Measurements from ENCODE around the gene RDH5.

RDH5 gene

DNA sequence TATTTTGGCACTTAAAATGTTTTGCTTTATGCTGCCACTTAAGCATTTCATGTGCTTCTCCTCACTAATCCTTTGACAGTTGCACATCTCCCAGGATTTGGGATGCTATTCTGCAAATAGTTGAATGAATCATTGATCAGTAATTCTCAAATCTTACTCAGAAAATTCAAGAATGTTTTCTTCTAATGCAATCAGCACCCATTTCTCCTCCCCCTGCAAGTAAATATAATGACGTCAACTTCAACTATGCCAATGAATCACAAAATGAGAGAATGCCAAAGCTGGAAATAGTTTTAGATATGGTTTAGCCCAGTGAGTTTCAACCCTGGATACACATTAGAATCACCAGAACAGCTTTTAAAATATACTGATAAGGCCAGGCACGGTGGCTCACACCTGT, 6.5 kb upstream of the RDH5 start:
- DNase-seq, result no peak

DNA sequence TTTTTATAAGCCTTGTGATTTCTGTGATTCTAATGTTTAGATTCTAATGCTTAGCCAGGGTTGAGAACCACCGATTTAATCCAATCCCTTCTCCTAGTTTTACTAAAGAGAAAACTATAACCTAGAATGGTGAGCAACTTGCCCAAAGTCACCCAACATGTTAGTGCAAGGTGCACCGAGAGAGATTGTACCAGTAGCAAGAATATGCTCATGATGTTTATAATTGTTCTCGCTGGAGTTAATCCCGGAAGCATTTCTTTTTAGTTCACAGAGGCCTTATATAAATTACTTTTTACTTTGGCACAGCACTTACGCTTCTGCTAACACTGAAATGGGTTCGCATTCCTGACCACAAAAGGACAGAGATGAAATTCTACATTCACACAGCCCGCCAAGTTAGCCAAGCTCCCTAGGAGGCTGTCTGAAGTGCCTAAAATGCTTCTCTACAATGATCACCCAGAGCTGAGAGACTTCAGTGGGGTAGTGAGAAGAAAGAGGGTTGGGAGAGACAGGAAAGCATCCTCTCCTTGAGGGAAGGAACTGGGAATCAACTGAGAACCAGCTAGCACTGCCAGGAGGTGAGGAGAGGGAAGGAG, 4.9 kb upstream of the RDH5 start:
- DNase-seq, result no peak

DNA sequence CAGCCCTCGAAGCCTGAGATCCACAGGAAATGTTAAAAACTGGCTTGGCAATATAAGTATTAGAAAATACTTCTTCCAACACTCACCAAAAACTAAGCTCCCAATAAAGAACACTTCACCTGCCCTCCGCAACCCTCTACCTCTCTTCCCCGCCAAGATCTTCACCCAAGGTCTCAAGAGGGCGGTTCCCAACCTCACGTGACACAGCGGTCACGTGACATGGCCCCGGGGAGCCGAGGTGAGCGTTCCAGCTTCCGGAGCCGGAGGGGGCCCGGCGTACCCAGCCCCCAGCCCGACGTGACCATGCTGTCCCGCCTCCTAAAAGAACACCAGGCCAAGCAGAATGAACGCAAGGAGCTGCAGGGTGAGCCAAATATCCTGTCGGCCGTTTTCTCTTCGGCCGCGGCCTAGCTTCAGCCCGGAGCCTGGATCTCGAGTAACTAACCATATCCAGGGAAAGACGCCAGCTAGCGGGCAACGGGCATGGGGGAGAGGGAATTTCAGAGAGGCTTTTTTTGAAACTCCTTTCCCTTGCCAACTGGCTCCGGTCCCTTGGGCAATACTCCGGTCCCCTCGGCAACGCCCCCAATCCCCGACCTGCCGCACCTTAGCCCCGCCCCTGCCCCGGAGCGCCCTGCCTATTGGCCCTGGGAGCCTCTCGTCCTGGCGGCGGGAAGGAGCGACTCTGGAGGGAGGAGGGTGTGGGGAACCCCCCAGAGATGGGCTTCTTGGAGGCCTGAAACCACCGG, 4.2 kb upstream of the RDH5 start, which contains the start of gene BLOC1S1:
Gene BLOC1S1, plus strand, starts transcription at position 214 of the 749 bp plus-strand sequence. Its CDS starts 6 bp downstream, at position 220.
- peak; percentile 83 for DNase-seq

DNA sequence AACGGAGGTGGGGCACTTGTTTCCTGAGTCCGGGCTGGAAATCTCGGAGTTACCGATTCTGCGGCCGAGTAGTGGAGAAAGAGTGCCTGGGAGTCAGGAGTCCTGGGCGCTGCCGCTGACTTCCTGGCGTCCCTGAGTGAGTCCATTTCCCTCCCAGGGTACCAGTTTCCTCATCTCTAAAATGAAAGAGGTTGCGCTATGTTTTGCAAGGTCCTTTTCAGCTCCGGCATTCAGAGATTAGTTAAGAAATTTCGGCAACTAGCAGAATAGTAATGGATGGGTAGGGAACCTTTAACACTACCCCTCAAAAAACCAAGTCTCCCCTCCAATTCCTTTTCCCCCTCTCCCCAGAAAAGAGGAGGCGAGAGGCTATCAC, 3.6 kb upstream of the RDH5 start:
- DNase-seq, result no peak

DNA sequence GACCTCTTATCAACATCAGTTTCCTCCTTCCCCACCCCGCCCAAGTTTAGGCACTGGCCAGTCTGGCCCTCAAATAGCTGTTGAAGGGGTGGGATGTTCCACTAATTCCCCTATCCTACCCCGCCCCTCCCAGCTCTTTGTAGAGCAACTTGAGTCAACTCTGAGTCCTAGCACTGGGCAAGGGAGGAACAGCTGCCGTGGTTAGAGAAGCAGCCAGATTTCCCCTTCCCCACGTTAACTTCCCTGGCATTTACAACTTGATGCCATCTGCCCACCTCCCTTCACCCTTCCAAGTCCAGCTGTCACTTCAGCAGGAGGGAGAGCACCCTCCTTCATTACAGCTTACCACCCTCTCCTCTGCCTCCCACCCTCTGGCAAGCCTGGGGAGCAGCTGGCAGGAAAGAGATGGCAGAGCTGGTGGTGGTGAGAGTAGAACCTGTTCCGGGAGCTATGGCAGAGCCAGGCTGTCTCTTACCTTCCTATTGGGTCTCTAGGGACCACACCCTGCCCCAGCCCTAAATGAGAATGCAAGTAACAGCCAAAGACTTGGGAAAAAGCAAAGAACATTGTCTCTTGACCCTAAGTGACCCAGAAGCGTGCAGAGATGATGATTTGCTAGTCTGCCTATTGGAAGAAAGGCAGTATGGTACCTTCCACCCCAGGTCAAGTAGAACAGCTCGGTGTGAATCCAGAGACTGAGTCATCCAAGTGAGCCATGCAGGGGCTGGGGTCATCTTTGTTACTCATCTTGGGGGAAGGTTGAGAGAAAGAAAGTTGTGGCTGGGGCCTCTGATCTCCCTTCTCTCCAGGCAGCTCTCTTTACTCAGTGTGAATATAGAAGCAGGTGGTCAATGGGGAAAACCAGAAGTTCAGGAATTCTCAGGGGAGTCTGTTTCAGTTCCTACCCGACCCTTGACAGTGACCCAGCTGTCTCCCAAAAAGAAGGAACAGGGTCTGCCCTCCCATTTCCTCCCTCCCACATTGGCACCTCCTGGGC, 2.9 kb upstream of the RDH5 start:
- DNase-seq, result no peak

DNA sequence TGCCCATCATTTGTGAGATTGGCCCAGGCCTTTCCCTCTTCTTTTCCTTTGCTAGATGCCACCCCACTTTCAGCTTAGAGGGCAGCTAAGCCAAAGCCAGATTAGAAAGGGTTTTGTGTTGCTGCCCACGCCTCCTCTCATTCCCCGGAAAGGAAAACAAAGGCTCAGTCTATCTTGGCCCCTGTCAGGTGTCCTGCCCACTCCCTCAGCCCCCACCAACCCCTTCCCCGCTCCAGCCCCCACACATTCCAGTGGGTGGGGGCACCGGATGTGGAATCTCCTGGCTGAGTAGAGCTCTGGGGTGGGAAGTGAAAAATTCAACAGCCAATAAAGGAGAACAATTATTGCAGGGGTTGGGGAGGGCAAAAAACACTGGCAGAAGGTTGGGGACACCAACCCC, 2.2 kb upstream of the RDH5 start:
- DNase-seq, result no peak

DNA sequence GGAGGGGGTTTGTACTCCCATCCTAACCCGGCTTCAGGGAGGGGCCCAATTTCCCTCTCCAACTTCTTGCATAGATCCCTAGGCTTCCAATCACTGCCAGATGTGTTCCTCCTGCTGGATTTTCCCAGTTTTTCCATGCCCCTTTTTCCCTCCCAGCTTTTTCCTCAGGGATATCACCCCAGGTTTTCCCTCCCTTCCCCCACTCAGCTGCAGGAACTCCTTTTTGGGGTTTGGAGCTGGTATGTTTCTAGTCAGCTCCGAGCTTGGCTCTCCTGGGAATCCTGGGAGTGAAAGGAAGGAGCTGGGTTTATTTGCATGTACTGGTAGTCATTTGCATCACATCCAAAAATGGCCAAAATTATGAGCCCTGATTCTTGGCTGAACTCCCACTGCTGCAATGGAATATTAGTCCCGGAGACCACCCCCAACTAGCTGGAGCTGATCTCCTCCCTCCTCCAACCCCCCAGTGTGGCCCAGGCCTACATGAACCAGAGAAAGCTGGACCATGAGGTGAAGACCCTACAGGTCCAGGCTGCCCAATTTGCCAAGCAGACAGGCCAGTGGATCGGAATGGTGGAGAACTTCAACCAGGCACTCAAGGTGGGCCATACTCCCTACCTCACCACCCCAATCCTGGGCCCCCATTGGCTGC, 1.4 kb upstream of the RDH5 start:
- DNase-seq, result no peak

DNA sequence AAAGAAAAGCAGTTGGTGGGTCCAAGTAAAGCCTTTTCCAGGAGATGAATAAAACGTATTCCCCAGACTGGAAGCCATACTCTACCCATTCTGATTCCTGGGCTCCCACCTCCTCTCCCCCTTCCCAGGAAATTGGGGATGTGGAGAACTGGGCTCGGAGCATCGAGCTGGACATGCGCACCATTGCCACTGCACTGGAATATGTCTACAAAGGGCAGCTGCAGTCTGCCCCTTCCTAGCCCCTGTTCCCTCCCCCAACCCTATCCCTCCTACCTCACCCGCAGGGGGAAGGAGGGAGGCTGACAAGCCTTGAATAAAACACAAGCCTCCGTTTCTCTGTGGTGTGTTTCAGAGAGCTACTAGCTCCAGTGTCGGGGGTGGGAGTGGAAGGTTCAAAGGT, 822 bp upstream of the RDH5 start:
- DNase-seq, result no peak

DNA sequence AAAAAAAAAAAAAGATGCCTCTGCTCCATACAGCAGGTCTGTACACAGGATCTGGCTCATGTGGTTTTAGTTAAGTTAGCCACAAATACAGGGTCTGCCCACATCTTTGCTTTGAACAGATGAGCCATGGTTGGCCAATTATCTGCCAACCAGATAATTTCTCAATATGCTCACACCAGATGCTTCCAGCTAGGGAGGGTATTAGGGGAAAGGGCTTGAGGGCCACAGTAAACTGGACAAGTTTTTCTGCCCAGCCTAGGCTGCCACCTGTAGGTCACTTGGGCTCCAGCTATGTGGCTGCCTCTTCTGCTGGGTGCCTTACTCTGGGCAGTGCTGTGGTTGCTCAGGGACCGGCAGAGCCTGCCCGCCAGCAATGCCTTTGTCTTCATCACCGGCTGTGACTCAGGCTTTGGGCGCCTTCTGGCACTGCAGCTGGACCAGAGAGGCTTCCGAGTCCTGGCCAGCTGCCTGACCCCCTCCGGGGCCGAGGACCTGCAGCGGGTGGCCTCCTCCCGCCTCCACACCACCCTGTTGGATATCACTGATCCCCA, 776 bp downstream of the RDH5 start:
- DNase-seq, result no peak

DNA sequence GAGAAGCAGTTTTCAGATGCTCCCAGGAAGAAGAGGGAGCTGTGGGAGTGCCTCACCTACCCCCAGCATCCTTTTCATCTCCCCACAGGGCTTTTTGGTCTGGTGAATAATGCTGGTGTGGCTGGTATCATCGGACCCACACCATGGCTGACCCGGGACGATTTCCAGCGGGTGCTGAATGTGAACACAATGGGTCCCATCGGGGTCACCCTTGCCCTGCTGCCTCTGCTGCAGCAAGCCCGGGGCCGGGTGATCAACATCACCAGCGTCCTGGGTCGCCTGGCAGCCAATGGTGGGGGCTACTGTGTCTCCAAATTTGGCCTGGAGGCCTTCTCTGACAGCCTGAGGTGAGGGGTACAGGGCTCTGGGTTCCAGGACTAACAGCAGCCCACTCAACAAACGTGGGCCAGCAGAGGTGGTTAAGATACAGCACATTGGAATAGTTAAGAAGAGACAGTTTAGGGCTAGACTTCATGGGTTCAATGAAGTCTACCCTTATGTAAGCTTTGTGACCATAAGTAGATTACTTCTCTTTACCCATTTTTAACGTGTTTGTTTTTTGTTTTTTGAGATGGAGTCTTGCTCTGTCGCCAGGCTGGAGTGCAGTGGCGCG, 1.5 kb downstream of the RDH5 start:
- no peak for DNase-seq

DNA sequence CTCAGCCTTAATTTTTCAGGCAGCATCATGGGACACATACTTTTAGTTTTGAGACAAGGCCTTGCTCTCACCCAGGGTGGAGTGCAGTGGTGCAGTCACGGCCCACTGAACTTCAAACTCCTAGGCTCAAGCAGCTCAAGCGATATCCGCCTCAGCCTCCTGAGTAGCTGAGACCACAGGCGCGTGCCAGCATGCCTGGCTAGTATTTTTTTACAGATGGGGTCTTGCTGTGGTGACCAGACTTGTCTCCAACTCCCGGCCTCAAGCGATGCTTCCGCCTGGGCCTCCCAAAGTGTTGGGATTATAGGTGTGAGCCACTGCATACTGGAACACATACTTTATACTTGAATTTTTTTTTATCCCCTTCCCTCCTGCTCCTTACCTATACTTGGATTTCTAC, 2.8 kb downstream of the RDH5 start:
- no peak for DNase-seq

DNA sequence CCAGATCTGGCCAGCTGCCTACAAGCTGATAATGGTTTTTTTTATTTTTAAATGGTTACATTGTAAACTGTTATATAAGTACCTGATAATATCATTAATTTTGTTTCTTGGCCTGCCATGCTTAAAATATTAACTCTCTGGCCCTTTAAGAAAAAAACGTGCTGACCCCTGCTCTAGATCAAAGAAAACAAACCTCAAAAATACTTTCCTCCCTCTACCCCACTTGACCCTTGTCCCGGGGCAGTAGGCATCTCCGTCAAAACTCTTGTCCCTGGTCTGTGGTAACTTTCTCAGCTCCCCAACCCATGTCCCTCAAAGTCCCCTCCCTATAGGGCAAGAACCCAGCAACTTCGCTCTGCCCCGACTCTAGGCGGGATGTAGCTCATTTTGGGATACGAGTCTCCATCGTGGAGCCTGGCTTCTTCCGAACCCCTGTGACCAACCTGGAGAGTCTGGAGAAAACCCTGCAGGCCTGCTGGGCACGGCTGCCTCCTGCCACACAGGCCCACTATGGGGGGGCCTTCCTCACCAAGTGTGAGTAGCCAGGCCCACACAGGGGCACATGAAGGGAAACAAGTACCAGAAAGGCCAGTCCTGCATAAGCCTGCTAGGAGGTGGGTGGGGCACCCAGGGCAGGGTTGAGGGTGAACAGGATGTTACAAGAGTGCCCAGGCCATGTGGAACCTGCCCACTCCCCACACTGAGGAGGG, 3.5 kb downstream of the RDH5 start:
- no peak for DNase-seq

DNA sequence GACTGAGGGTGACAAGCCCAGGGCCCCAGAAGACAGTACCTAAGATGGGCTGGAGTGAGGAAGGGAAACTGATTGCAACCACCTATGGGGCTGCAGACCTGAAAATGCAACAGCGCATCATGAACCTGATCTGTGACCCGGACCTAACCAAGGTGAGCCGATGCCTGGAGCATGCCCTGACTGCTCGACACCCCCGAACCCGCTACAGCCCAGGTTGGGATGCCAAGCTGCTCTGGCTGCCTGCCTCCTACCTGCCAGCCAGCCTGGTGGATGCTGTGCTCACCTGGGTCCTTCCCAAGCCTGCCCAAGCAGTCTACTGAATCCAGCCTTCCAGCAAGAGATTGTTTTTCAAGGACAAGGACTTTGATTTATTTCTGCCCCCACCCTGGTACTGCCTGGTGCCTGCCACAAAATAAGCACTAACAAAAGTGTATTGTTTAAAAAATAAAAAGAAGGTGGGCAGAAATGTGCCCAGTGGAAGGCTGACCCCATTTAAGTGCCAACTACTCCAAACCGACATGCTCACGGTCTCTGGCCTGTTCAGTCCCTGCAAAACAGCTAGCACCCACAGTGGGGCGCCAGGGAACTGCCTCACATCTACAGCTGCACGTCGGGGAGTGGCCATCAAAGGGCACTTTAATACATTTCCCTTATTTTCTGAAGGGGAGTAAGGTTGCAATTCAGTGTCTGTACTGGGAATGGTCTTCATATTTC, 4.2 kb downstream of the RDH5 start:
- peak; percentile 52 for DNase-seq

DNA sequence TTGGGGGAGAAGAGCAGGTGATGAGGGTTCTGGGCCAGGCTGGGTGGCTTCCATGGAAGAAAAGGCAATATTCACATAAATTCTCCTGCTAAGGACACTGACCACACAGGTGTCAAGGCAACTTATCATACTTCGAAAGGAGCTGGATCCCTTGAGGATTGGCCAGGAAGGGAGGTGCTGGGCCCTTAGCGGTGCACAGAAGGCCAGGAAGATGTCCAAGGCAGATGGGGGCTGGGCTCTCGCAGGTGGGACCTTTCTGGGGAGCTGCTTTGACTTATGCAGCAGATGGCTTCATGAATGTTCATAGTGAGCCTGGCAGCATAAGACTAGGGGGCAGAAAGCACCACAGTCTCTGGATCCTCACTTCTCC, 4.7 kb downstream of the RDH5 start:
- no peak for DNase-seq

DNA sequence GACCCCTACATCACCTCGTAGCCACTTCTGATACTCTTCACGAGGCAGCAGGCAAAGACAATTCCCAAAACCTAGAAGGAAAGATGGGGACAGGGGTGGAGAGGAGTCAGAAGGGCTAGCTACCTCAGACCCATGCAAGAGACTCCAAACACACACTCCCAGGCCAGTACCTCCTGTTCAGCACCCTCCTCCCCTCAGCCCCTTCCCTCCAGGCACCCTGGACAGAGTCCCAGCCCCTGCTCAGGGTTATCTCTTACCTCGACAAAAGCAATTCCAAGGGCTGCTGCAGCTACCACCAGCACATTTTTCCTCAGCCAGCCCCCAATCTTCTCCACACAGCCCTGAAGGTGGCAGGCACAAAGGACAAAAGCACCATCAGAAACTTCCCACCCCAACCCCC, 5.4 kb downstream of the RDH5 start:
- DNase-seq, result no peak

DNA sequence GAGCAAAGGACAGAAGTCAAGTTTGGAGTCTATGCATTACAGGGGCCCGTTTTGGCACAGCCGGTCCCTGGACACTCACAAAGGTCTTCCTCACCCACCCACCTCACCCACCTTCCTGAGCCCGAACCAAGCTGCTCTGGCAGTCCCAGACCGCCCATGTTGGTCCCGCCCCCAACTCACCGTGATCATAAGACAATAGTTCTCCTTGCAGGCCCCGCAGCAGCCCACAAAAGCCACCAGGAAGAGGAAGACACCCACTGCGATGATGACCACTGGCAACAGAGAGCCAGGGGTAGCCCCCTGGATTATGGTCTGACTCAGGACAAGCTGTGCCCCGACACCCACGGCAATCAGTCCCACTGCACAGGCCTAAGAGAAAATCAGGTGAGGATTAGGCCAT, 6.8 kb downstream of the RDH5 start:
- no peak for DNase-seq

DNA sequence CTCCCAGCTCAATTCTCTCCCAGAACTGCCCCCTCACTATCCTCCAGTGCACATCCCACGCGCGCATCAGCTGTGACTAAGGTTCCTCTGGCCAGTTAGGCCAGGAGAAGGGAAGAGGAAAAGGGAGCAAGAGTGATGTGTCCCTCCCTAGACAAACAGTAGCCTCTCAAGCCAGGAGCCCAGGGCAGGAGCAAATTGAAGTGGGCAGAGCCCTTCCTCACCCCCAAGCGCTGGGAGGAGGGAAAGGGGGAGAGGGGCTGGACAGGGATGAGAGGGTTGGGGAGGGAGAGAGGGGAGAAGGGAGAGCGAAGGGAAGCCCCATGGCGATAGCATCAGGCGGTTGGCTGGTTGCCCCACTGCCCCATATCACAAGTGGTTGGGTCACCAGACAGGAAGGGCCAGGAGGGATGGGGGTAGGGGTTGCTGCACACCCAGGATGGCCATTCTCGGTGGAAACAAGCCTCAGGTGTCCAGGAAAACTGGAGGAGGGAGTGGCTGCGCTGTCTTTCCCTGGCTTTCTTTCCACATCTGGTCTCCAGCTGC, 7.5 kb downstream of the RDH5 start:
- DNase-seq, result no peak

DNA sequence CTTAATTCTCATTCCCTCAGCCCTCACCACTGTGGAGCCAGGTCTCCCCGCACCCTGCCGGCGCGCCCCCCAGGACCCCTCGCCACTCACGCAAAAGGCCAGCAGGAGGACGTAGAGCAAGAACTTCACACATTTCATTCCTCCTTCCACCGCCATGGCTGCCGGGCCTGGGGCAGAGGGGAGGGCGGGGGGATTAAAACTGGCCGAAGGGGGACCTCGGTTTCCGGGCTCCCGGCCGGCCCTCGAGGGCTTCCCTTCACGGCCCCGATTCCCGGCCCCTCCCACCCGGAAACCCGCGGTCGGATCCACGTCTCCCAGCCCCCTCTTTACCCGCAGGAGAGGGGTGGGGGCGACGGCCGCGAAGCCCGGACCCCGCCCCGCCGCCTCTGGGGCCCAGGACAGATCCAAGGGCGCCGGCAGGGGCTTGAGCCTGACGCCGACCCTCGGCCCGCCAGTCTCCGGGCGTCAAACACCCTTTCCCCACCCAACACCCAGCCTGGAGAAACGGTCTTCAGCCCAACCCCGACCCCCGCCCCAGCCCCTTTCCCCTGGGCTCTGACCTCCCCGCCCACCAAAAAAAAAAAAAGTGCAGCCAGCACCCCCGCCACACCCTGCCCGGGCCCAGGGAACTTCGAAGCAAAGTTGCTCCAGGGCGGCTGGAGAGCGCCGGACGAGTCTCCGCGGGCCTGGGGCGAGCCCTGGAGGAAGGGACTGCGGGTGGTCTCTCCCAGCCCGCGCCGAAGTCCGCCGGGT, 8.2 kb downstream of the RDH5 start:
- DNase-seq, result no peak

DNA sequence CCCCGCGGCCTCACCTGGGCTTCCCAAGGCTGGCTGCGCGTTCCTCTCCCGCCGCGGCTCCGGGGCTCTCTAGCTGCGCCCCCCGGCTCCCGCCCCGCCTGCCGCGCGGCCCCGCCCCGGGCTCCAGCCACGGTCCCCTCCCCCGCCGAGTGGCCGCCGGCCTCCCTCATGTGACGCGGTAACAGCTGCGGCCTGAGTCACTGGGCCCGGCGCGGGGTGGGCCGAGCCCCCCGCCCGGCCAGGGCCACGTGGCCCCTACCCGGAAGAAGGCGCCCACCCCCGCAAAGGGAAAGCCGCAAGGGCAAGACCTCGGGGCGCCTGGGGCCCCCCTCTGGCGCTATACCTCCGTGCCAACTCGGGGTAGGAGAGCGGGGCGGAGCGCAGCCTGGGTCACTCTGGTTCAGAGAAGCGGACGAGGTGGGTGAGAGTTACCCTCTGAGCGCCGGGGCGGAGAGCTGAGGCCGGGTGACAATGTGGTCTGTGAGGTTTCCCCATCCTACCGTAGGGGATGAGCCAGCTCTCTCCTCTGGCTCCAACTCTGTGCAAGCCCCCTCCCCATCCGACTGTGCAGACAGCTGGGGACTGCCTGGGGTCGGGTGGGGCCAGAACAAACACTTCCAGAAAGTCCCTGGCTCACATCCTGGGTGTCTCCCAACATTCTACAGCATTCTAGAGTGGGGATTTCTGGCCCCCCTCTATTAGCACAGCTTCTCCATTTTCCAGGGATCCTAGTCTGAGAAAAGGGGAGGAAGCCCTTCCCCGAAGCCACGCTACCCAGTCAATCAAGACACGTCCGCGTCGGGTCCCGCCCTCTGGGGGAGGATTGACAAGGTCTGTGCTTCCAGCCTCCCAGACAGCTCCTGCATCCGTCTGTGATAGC, 9.0 kb downstream of the RDH5 start, which contains the start of gene CD63:
Gene CD63, minus strand, starts transcription at position 71 of the 880 bp plus-strand sequence. CDS start 668 bp downstream, outside the sequence.
- peak; percentile 33 for DNase-seq

All from activated CD4-positive, alpha-beta T cell treated with anti-CD3 and anti-CD28 coated beads for 1 hour (primary cell).